B cell (primary cell): ENCODE results near the gene ITGA3. TPM values are rescaled to one million over a fixed set of nuclear protein-coding genes. Genes with fewer than 3 reads are reported as not detected.
A peak's percentile ranks its signal among the peaks of the same experiment; 100 is the strongest.

Source experiments
- ATAC-seq: fragments of 200-7000 bp; cut with Tn5 transposase; one replicate; pipeline ENCODE4 v1.10.0; 2021; ENCODE audit warnings: low read depth, mild to moderate bottlenecking, moderate number of reproducible peaks, moderate library complexity
- CTCF ChIA-PET: fragments of 350-600 bp; sonication (Branson Sonifier 250); formaldehyde crosslinking; loops from one replicate; lab custom pipeline; 2021; ENCODE audit warnings: antibody characterized with exemption, inconsistent platforms; lab: Charles Lee
- POLR2A ChIA-PET: fragments of 350-600 bp; sonication (Branson Sonifier 250); formaldehyde crosslinking; loops from one replicate; lab custom pipeline; 2021; ENCODE audit warnings: antibody characterized with exemption; lab: Charles Lee
- DNase-seq: peaks from one replicate; pipeline ENCODE4 v3.0.0; 2013
- H2AFZ ChIP-seq: 2 replicates; pipeline ENCODE4 v1.6.1; 2012; ENCODE audit warnings: mild to moderate bottlenecking, low read depth, low read length; ENCODE audit not compliant: insufficient read depth, poor library complexity, severe bottlenecking
- H3K27ac ChIP-seq, 2 donors: 1 replicate in 1 of 2; 2 replicates in 1 of 2; pipeline ENCODE4 v1.5.1; 2012 to 2013; ENCODE audit warnings: low read length in 2 of 2, mild to moderate bottlenecking in 2 of 2, moderate library complexity in 1 of 2
- H3K27me3 ChIP-seq, 4 experiments: fragments of 200-600 bp in 1 of 4; sonication (generic) in 1 of 4; replicated peaks in 1 of 4; 1 replicate in 2 of 4; 2 replicates in 2 of 4; pipeline versions ENCODE4 v1.6.1 to v1.7.0; 2013 to 2016; ENCODE audit warnings: low read length in 3 of 4, mild to moderate bottlenecking in 2 of 4, mixed read lengths in 1 of 4, moderate library complexity in 1 of 4; ENCODE audit not compliant: insufficient read depth in 4 of 4, control insufficient read depth in 3 of 4; ENCODE audit errors: control extremely low read depth in 1 of 4
- H3K36me3 ChIP-seq, 2 experiments: replicated peaks in 1 of 2; 1 replicate in 1 of 2; 2 replicates in 1 of 2; pipeline versions ENCODE4 v1.6.1 to v1.7.1; 2013; ENCODE audit warnings: low read length in 1 of 2; ENCODE audit not compliant: insufficient read depth in 2 of 2, control insufficient read depth in 1 of 2; ENCODE audit errors: control extremely low read depth in 1 of 2, extremely low read depth in 1 of 2
- H3K4me1 ChIP-seq, 2 donors: fragments of 200-600 bp in 1 of 2; sonication (generic) in 1 of 2; 1 replicate in 1 of 2; 2 replicates in 1 of 2; pipeline versions ENCODE4 v1.5.1 to v1.6.1; 2013 to 2017; ENCODE audit warnings: low read length in 2 of 2; ENCODE audit not compliant: control insufficient read depth in 2 of 2, insufficient read depth in 2 of 2
- H3K4me2 ChIP-seq: replicated peaks from 2 replicates; pipeline ENCODE3; 2012; ENCODE audit warnings: mild to moderate bottlenecking, low read depth, low read length; ENCODE audit not compliant: poor library complexity, severe bottlenecking
- H3K4me3 ChIP-seq, 5 experiments: fragments of 200-600 bp in 1 of 5; sonication (generic) in 1 of 5; 1 replicate in 3 of 5; 2 replicates in 2 of 5; pipeline versions ENCODE4 v1.5.1 to v1.7.0; 2011 to 2016; ENCODE audit warnings: low read length in 4 of 5, mild to moderate bottlenecking in 4 of 5, low read depth in 2 of 5, control low read depth in 1 of 5, moderate library complexity in 1 of 5; ENCODE audit not compliant: insufficient read depth in 1 of 5; ENCODE audit errors: control extremely low read depth in 1 of 5, extremely low read depth in 1 of 5
- H3K79me2 ChIP-seq: fragments of 200-600 bp; sonication (generic); one replicate; pipeline ENCODE4 v1.6.0; 2016; ENCODE audit warnings: low read length; ENCODE audit not compliant: control insufficient read depth, insufficient read depth
- H3K9ac ChIP-seq: fragments of 200-600 bp; sonication (generic); 2 replicates; pipeline ENCODE4 v1.6.1; 2017; ENCODE audit warnings: mild to moderate bottlenecking, low read length, moderate library complexity
- H3K9me3 ChIP-seq, 3 donors: one replicate each; pipeline versions ENCODE4 v1.6.1 to v1.7.1; 2013; ENCODE audit warnings: low read length in 2 of 3; ENCODE audit not compliant: control insufficient read depth in 2 of 3, insufficient read depth in 1 of 3; ENCODE audit errors: control extremely low read depth in 1 of 3
- H4K20me1 ChIP-seq: 2 replicates; pipeline ENCODE4 v1.6.0; 2012; ENCODE audit warnings: mild to moderate bottlenecking, low read length; ENCODE audit not compliant: insufficient read depth, control insufficient read depth, poor library complexity, severe bottlenecking
- H3K27ac Mint-ChIP-seq: one replicate; pipeline ENCODE4 v1.8.0; 2021; ENCODE audit warnings: mixed read lengths
- H3K27me3 Mint-ChIP-seq: one replicate; pipeline ENCODE4 v1.8.0; 2021; ENCODE audit warnings: mixed read lengths
- H3K4me1 Mint-ChIP-seq: one replicate; pipeline ENCODE4 v1.8.0; 2021; ENCODE audit warnings: mixed read lengths
- H3K4me3 Mint-ChIP-seq: one replicate; pipeline ENCODE4 v1.8.0; 2021; ENCODE audit warnings: mixed read lengths
- H3K9me3 Mint-ChIP-seq: one replicate; pipeline ENCODE4 v1.8.0; 2022; ENCODE audit warnings: mixed read lengths; ENCODE audit not compliant: insufficient read depth
- CTCF ChIP-seq: fragments of 200-600 bp; IDR thresholded peaks from one replicate; pipeline ENCODE4 v1.8.0; 2022; ENCODE audit warnings: antibody characterized with exemption, mild to moderate bottlenecking
- EZH2 ChIP-seq: IDR thresholded peaks from 2 replicates; pipeline ENCODE4 v1.6.1; 2012; ENCODE audit warnings: borderline replicate concordance, low read depth, mild to moderate bottlenecking, moderate library complexity, low read length; ENCODE audit not compliant: insufficient read depth, poor library complexity, severe bottlenecking
- WGBS: methylation state at CpG from one replicate; pipeline ENCODE4 v1.1.5; 2013; ENCODE audit warnings: missing lambda C conversion rate; ENCODE audit not compliant: insufficient coverage; 5-methylcytosine and 5-hydroxymethylcytosine counted together
- intact Hi-C: fragments of 100-400 bp; cut with micrococcal nuclease; formaldehyde crosslinking; loops from one replicate; pipeline ENCODE4 v1.10.0; 2022
- polyA plus RNA-seq: library from polyadenylated mRNA; depleted of rRNA; stranded (reverse); fragments of >200 nt; gene quantifications from 2 replicates; pipeline ENCODE4 v1.2.3, GENCODE V29; 2012
- total RNA-seq, 2 donors: library from RNA; stranded (reverse); fragments of 120-200 nt in 1 of 2; gene quantifications; 1 replicate in 1 of 2; 2 replicates in 1 of 2; pipeline versions ENCODE4 v1.2.3 to v1.2.4, GENCODE V29; 2013 to 2022

ITGA3 gene
- total and polyA plus RNA-seq, 2 donors (not counting 1 experiment from before 2014, with no cell fraction given): 11.9 to 13.3 TPM

- H3K4me3 Mint-ChIP-seq: peak overlapping the region; percentile 45
- no peaks in the 10 kb centered on the region for H3K27me3 ChIP-seq
- ChIA-PET POLR2A (interaction anchor here (0.8 kb wide), 1 partner anchor 49 kb away, joined by 4 read pairs; the partner anchor contains the start of gene SAMD14), CTCF (interaction anchor here (3.3 kb wide), 1 partner anchor 13 kb away, joined by 13 read pairs; no protein-coding TSS in a partner anchor)
- no peaks in the 10 kb centered on the region for H4K20me1 ChIP-seq
- no peaks in the 10 kb centered on the region for H3K9me3 Mint-ChIP-seq
- intact Hi-C loops: no loop called here
- no peak overlapping the region for H3K4me2 ChIP-seq
- peak overlapping the region; percentile 80 for H3K27ac Mint-ChIP-seq
- peak overlapping the region in 1 of 2 donors; percentile 44 for H3K27ac ChIP-seq
- no peaks in the 10 kb centered on the region for H3K9me3 ChIP-seq
- H3K4me3 ChIP-seq: no peak overlapping the region
- 79% methylated on average over 6 of the region's 7 CpGs for WGBS
- no peaks in the 10 kb centered on the region for H3K27me3 Mint-ChIP-seq
- no peak overlapping the region for H2AFZ ChIP-seq
- peaks cover 21% of the 10 kb centered on the region for H3K4me1 Mint-ChIP-seq
- no peaks in the 10 kb centered on the region for H3K79me2 ChIP-seq
- peaks cover 7 to 22% of the 10 kb centered on the region in 2 donors for H3K4me1 ChIP-seq
- DNase-seq (no peak), ATAC-seq (peak; percentile 45)
- no peak overlapping the region for H3K9ac ChIP-seq
- H3K36me3 ChIP-seq: no peaks in the 10 kb centered on the region
- TF ChIP-seq CTCF: no peak
- no peak for TF ChIP-seq EZH2
Observed at GRCh38 chr17:50080827-50081226, 24.9 kb downstream of the ITGA3 start.

GRCh38 chr17:50081757-50082156 is 25.8 kb downstream of the ITGA3 start:
- intact Hi-C loops: no loop called here

More at GRCh38 chr17:50081757-50082156, 25.8 kb downstream of the ITGA3 start:
- H3K27ac Mint-ChIP-seq: no peak overlapping the region
- POLR2A ChIA-PET: no interaction called here
- peaks cover 7 to 22% of the 10 kb centered on the region in 2 donors for H3K4me1 ChIP-seq
- H3K9me3 ChIP-seq: no peaks in the 10 kb centered on the region
- CTCF ChIA-PET: interaction anchor here (3.3 kb wide), 1 partner anchor 12 kb away, joined by 13 read pairs; no protein-coding TSS in a partner anchor
- ATAC-seq: no peak
- peaks cover 21% of the 10 kb centered on the region for H3K4me1 Mint-ChIP-seq
- no peak overlapping the region for H3K4me2 ChIP-seq
- H3K4me3 Mint-ChIP-seq: no peak overlapping the region
- H3K27ac ChIP-seq: no peak overlapping the region
- no peaks in the 10 kb centered on the region for H3K9me3 Mint-ChIP-seq
- WGBS: 100% methylated on average over 3 of the region's 5 CpGs
- H3K79me2 ChIP-seq: no peaks in the 10 kb centered on the region
- H3K4me3 ChIP-seq: no peak overlapping the region
- no peaks in the 10 kb centered on the region for H3K36me3 ChIP-seq
- no peaks in the 10 kb centered on the region for H4K20me1 ChIP-seq
- H3K27me3 ChIP-seq: no peaks in the 10 kb centered on the region
- no peak overlapping the region for H3K9ac ChIP-seq
- TF ChIP-seq EZH2: no peak
- TF ChIP-seq CTCF: no peak
- no peak overlapping the region for H2AFZ ChIP-seq
- no peaks in the 10 kb centered on the region for H3K27me3 Mint-ChIP-seq
- no peak for DNase-seq
